ENCODE measurements around the gene SERP1.

The SERP1 gene

DNA sequence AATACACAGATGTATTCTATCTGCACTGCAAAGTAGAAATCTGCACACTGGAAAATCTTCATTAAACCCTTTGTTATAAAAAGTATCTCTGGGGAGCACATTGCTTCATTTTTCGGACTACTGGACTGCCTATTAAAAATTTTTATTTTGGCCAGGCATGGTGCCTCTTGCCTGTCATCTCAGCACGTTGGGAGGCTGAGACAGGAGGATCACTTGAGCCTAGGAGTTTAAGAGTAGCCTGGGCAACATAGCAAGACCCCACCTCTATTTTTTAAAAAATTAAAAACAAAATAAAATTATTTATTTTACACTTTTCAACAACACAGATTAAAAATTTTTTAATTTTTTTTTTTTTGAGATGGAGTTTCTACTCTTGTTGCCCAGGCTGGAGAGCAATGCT is 6.0 kb downstream of the SERP1 start:
- Histone ChIP-seq H3K18ac (ENCODE audit: low read length) (no peak overlapping the region), H4K12ac (ENCODE audit: low read depth, low read length) (no peak overlapping the region), H3K27me3 (ENCODE audit: insufficient read depth, low read length) (no peaks in the 10 kb centered on the region), H2BK120ac (ENCODE audit: insufficient read depth, low read length, poor library complexity) (no peak overlapping the region), H3K14ac (ENCODE audit: low read length) (no peak overlapping the region), H3K9me3 (ENCODE audit: insufficient read depth, low read depth, low read length) (no peaks in the 10 kb centered on the region), H3K79me2 (ENCODE audit: control insufficient read depth, insufficient read depth, low read length, poor library complexity) (peaks cover under 1% of the 10 kb centered on the region), H3K27ac (ENCODE audit: low read depth, low read length) (no peak overlapping the region), H4K8ac (ENCODE audit: low read depth, low read length) (no peak overlapping the region), H2AK5ac (ENCODE audit: low read length) (no peak overlapping the region), H3K79me1 (ENCODE audit: low read length) (no peaks in the 10 kb centered on the region), H3K4me3 (ENCODE audit: low read depth, low read length) (no peak overlapping the region), H3K4me2 (ENCODE audit: low read length) (no peak overlapping the region), H3K4me1 (ENCODE audit: control insufficient read depth in 1 of 2, insufficient read depth in 2 of 2, low read length in 2 of 2) (no peaks in the 10 kb centered on the region), H3K9ac (ENCODE audit: low read length) (no peak overlapping the region), H4K91ac (ENCODE audit: low read depth, low read length) (no peak overlapping the region), H2AFZ (ENCODE audit: insufficient read depth, low read length, poor library complexity) (no peak overlapping the region), H3K4ac (ENCODE audit: low read depth, low read length) (no peak overlapping the region), H2BK5ac (ENCODE audit: low read depth, low read length, poor library complexity) (no peak overlapping the region), H3K23ac (ENCODE audit: low read length) (no peak overlapping the region), H2BK12ac (ENCODE audit: low read length) (no peak overlapping the region), H3K36me3 (ENCODE audit: control insufficient read depth in 1 of 2, insufficient read depth in 2 of 2, low read length in 2 of 2) (no peaks in the 10 kb centered on the region)
- WGBS (ENCODE audit: extremely low coverage, insufficient coverage, insufficient read length) = no CpG with 5 or more reads among the region's 2 CpGs
- no peak for DNase-seq

- DNase-seq = no peak
- Histone ChIP-seq H3K4ac (ENCODE audit: low read depth, low read length) (no peak overlapping the region), H4K12ac (ENCODE audit: low read depth, low read length) (no peak overlapping the region), H3K23ac (ENCODE audit: low read length) (peak overlapping the region; percentile 6), H2BK5ac (ENCODE audit: low read depth, low read length, poor library complexity) (no peak overlapping the region), H3K79me2 (ENCODE audit: control insufficient read depth, insufficient read depth, low read length, poor library complexity) (no peaks in the 10 kb centered on the region), H3K14ac (ENCODE audit: low read length) (no peak overlapping the region), H3K36me3 (ENCODE audit: control insufficient read depth in 1 of 2, insufficient read depth in 2 of 2, low read length in 2 of 2) (no peaks in the 10 kb centered on the region), H2BK12ac (ENCODE audit: low read length) (no peak overlapping the region), H3K18ac (ENCODE audit: low read length) (no peak overlapping the region), H4K8ac (ENCODE audit: low read depth, low read length) (no peak overlapping the region), H3K9ac (ENCODE audit: low read length) (no peak overlapping the region), H2BK120ac (ENCODE audit: insufficient read depth, low read length, poor library complexity) (no peak overlapping the region), H3K27ac (ENCODE audit: low read depth, low read length) (no peak overlapping the region), H2AK5ac (ENCODE audit: low read length) (no peak overlapping the region), H3K4me3 (ENCODE audit: low read depth, low read length) (no peak overlapping the region), H3K27me3 (ENCODE audit: insufficient read depth, low read length) (no peaks in the 10 kb centered on the region), H3K9me3 (ENCODE audit: insufficient read depth, low read depth, low read length) (no peaks in the 10 kb centered on the region), H3K4me2 (ENCODE audit: low read length) (no peak overlapping the region), H3K79me1 (ENCODE audit: low read length) (no peaks in the 10 kb centered on the region), H4K91ac (ENCODE audit: low read depth, low read length) (no peak overlapping the region), H3K4me1 (ENCODE audit: control insufficient read depth in 1 of 2, insufficient read depth in 2 of 2, low read length in 2 of 2) (no peaks in the 10 kb centered on the region), H2AFZ (ENCODE audit: insufficient read depth, low read length, poor library complexity) (no peak overlapping the region)
- WGBS (ENCODE audit: extremely low coverage, insufficient coverage, insufficient read length) = no CpG with 5 or more reads among the region's 10 CpGs
Measured at GRCh38 chr3:150538324-150539208, 7.7 kb downstream of the SERP1 start.

- H3K4ac ChIP-seq (ENCODE audit: low read depth, low read length) = no peak overlapping the region
- no peak overlapping the region for H2AFZ ChIP-seq (ENCODE audit: insufficient read depth, low read length, poor library complexity)
- no peaks in the 10 kb centered on the region for H3K36me3 ChIP-seq (ENCODE audit: control insufficient read depth in 1 of 2, insufficient read depth in 2 of 2, low read length in 2 of 2)
- H4K91ac ChIP-seq (ENCODE audit: low read depth, low read length) = no peak overlapping the region
- H2AK5ac ChIP-seq (ENCODE audit: low read length) = no peak overlapping the region
- H4K12ac ChIP-seq (ENCODE audit: low read depth, low read length) = no peak overlapping the region
- no peak overlapping the region for H2BK5ac ChIP-seq (ENCODE audit: low read depth, low read length, poor library complexity)
- WGBS (ENCODE audit: extremely low coverage, insufficient coverage, insufficient read length) = no CpG with 5 or more reads among the region's 4 CpGs
- no peak overlapping the region for H3K14ac ChIP-seq (ENCODE audit: low read length)
- DNase-seq = no peak
- no peak overlapping the region for H4K8ac ChIP-seq (ENCODE audit: low read depth, low read length)
- H3K27me3 ChIP-seq (ENCODE audit: insufficient read depth, low read length) = no peaks in the 10 kb centered on the region
- H3K18ac ChIP-seq (ENCODE audit: low read length) = no peak overlapping the region
- H3K9ac ChIP-seq (ENCODE audit: low read length) = no peak overlapping the region
- no peak overlapping the region for H2BK120ac ChIP-seq (ENCODE audit: insufficient read depth, low read length, poor library complexity)
- H3K23ac ChIP-seq (ENCODE audit: low read length) = no peak overlapping the region
- no peaks in the 10 kb centered on the region for H3K4me1 ChIP-seq (ENCODE audit: control insufficient read depth in 1 of 2, insufficient read depth in 2 of 2, low read length in 2 of 2)
- H3K79me2 ChIP-seq (ENCODE audit: control insufficient read depth, insufficient read depth, low read length, poor library complexity) = no peaks in the 10 kb centered on the region
- no peaks in the 10 kb centered on the region for H3K9me3 ChIP-seq (ENCODE audit: insufficient read depth, low read depth, low read length)
- no peak overlapping the region for H3K27ac ChIP-seq (ENCODE audit: low read depth, low read length)
- H3K4me3 ChIP-seq (ENCODE audit: low read depth, low read length) = no peak overlapping the region
- no peaks in the 10 kb centered on the region for H3K79me1 ChIP-seq (ENCODE audit: low read length)
- H3K4me2 ChIP-seq (ENCODE audit: low read length) = no peak overlapping the region
- H2BK12ac ChIP-seq (ENCODE audit: low read length) = no peak overlapping the region
Measured at GRCh38 chr3:150535204-150535603, 11.1 kb downstream of the SERP1 start.

DNA sequence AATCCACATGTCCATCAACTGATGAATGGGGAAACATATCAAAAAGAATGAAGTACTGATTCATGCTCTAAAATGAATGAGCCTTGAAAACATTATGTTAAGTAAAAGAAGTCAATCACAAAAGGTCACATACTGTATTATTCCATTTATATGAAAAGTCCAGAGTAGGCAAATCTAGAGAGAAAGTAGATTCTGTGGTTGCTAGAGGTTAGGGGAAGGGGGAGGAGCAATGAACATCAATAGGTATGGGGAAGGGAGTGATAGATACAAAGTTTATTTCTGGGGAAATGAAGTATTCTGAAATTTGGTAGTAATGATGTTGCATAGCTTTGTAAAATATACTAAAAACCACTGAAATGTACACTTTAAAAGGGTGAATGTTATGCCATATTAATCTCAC is 14.5 kb downstream of the SERP1 start:
- no peaks in the 10 kb centered on the region for H3K36me3 ChIP-seq (ENCODE audit: control insufficient read depth in 1 of 2, insufficient read depth in 2 of 2, low read length in 2 of 2)
- H3K27me3 ChIP-seq (ENCODE audit: insufficient read depth, low read length) = no peaks in the 10 kb centered on the region
- H4K8ac ChIP-seq (ENCODE audit: low read depth, low read length) = no peak overlapping the region
- no peak overlapping the region for H3K4me2 ChIP-seq (ENCODE audit: low read length)
- no peak overlapping the region for H2BK120ac ChIP-seq (ENCODE audit: insufficient read depth, low read length, poor library complexity)
- H3K79me1 ChIP-seq (ENCODE audit: low read length) = no peaks in the 10 kb centered on the region
- H3K9ac ChIP-seq (ENCODE audit: low read length) = no peak overlapping the region
- no peaks in the 10 kb centered on the region for H3K79me2 ChIP-seq (ENCODE audit: control insufficient read depth, insufficient read depth, low read length, poor library complexity)
- no peak overlapping the region for H3K14ac ChIP-seq (ENCODE audit: low read length)
- H3K4me3 ChIP-seq (ENCODE audit: low read depth, low read length) = no peak overlapping the region
- H2BK5ac ChIP-seq (ENCODE audit: low read depth, low read length, poor library complexity) = no peak overlapping the region
- no peak overlapping the region for H2BK12ac ChIP-seq (ENCODE audit: low read length)
- H3K27ac ChIP-seq (ENCODE audit: low read depth, low read length) = no peak overlapping the region
- no peak overlapping the region for H4K12ac ChIP-seq (ENCODE audit: low read depth, low read length)
- no peak overlapping the region for H3K18ac ChIP-seq (ENCODE audit: low read length)
- H3K9me3 ChIP-seq (ENCODE audit: insufficient read depth, low read depth, low read length) = no peaks in the 10 kb centered on the region
- no peak for DNase-seq
- no peak overlapping the region for H3K23ac ChIP-seq (ENCODE audit: low read length)
- no peak overlapping the region for H3K4ac ChIP-seq (ENCODE audit: low read depth, low read length)
- no peak overlapping the region for H4K91ac ChIP-seq (ENCODE audit: low read depth, low read length)
- no peak overlapping the region for H2AFZ ChIP-seq (ENCODE audit: insufficient read depth, low read length, poor library complexity)
- H3K4me1 ChIP-seq (ENCODE audit: control insufficient read depth in 1 of 2, insufficient read depth in 2 of 2, low read length in 2 of 2) = no peaks in the 10 kb centered on the region
- no peak overlapping the region for H2AK5ac ChIP-seq (ENCODE audit: low read length)
